Mesothelial cell of epicardium (in vitro differentiated cells): ENCODE results near the gene ATF1. TPM values are rescaled to one million over a fixed set of nuclear protein-coding genes. Genes with fewer than 3 reads are reported as not detected.

ENCODE experiments used
- DNase-seq, 2 experiments: peaks; one replicate each; pipeline ENCODE4 v3.0.0; 2021; ENCODE audit warnings: low spot score in 2 of 2; ENCODE audit not compliant: unreplicated experiment in 2 of 2
- H3K27ac Mint-ChIP-seq: 2 replicates; pipeline ENCODE4 v1.8.0; 2021; ENCODE audit warnings: mixed read lengths
- H3K27me3 Mint-ChIP-seq: 2 replicates; pipeline ENCODE4 v1.8.0; 2021; ENCODE audit warnings: low read depth, mixed read lengths
- H3K36me3 Mint-ChIP-seq: 2 replicates; pipeline ENCODE4 v1.8.0; 2021; ENCODE audit warnings: mixed read lengths
- H3K4me1 Mint-ChIP-seq: 2 replicates; pipeline ENCODE4 v1.8.0; 2021; ENCODE audit warnings: mixed read lengths
- H3K4me3 Mint-ChIP-seq: 2 replicates; pipeline ENCODE4 v1.8.0; 2021; ENCODE audit warnings: mild to moderate bottlenecking, moderate library complexity, mixed read lengths
- H3K9me3 Mint-ChIP-seq: 2 replicates; pipeline ENCODE4 v1.8.0; 2021; ENCODE audit warnings: mixed read lengths
- CTCF ChIP-seq: fragments of 200-600 bp; sonication (generic); IDR thresholded peaks from one replicate; pipeline ENCODE4 v1.5.0; 2021; ENCODE audit warnings: antibody characterized with exemption; ENCODE audit not compliant: unreplicated experiment
- total RNA-seq: library from RNA; stranded (reverse); gene quantifications from 3 replicates; pipeline ENCODE4 v1.2.1, GENCODE V29; 2021

ATF1 gene
- total RNA-seq, 1 donor from 2014 or later = 27.9 TPM

DNA sequence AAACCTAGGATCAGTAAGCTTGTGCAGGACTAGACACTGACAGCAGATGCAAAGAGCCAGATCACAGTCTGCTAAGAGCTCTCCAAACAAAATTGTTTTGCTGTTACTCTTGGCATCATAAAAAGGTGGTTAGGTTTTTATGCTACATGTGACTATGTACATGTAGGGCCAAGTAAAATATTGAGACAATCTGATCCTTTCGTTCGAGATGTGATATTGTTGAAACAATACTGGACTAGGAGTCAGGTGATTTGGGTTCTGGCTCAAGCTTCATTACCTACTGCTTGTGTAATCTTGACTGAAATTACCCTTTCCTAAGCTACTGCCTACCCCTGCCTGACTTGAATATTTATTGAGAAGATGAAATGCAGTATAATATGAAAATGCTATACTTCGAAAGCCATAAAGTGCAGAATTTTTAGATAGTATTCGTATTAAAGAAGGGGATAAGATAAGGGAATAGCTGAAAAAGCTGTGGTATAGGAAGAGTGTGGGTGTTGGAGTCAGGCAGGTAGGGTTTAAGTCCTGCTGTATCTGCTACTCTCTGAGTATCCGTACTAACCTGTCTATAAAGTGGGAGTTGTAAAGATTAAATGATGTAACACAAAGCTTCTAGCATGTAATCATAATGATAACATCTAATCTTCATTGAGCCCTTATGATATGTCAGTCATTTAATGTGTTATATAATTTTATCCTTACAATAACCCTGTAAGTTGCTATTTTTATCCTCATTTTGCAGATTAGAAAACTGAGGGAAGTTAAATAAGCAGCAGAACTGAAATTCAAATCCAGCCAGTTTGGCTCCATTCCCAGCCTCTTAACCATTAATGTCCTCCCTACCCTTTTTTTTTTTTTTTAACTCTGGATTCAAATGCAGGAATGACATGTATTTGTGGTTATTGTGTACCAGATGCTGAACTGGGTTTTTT is 38.6 kb upstream of the ATF1 start:
- H3K9me3 Mint-ChIP-seq = no peaks in the 10 kb centered on the region
- DNase-seq = no peak
- no peaks in the 10 kb centered on the region for H3K27me3 Mint-ChIP-seq
- H3K4me1 Mint-ChIP-seq = no peaks in the 10 kb centered on the region
- H3K4me3 Mint-ChIP-seq = no peak overlapping the region
- H3K27ac Mint-ChIP-seq = no peak overlapping the region
- H3K36me3 Mint-ChIP-seq = peaks cover 40% of the 10 kb centered on the region
- no peak for TF ChIP-seq CTCF

GRCh38 chr12:50727466-50727865 is 36.4 kb upstream of the ATF1 start:
- H3K4me3 Mint-ChIP-seq = no peak overlapping the region
- DNase-seq = no peak
- TF ChIP-seq CTCF = no peak
- peaks cover 13% of the 10 kb centered on the region for H3K4me1 Mint-ChIP-seq
- no peaks in the 10 kb centered on the region for H3K9me3 Mint-ChIP-seq
- H3K27me3 Mint-ChIP-seq = no peaks in the 10 kb centered on the region
- H3K27ac Mint-ChIP-seq = no peak overlapping the region
- peaks cover 52% of the 10 kb centered on the region for H3K36me3 Mint-ChIP-seq

DNA sequence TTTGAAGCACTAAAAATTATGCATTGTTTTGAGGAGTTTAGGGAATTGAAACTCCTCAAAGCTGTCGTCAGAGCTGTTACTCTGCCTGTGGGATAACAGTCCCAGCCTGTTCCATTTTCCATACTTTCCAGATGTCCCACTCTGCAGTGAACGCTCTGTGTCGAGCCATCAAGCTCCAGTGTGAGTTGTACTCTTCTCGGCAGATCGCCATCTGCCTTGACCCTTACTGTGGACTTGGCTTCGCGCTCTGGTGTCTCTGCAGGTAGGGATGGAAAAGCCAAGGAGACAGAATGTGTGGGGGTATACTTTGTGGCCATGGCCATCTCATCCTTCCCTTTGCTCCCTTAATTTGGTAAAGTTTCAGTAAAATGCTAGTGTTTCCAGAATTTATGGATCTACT is 35.5 kb upstream of the ATF1 start:
- no peak for TF ChIP-seq CTCF
- Mint-ChIP-seq H3K27me3 (no peaks in the 10 kb centered on the region), H3K9me3 (no peaks in the 10 kb centered on the region), H3K4me1 (peaks cover 13% of the 10 kb centered on the region), H3K27ac (no peak overlapping the region), H3K36me3 (peaks cover 47% of the 10 kb centered on the region), H3K4me3 (no peak overlapping the region)
- no peak for DNase-seq

DNA sequence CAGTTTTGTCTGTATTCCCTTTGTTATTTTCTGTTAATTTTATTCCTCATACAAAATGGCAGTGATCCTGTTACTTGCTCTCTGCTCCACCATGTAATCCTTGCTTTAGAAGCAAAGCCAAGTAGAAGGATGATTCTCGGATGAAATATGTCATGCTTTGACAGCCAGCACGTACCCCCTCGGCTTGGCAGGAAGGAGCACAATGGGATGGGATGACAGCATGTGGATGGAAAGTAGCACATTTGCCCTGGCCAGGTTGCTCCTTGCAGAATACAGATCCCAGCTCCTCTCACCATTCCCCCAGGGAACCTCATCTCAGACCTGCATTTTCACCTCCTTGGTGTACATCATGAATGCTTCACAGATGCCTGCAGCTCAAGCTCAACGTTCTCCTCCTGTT is 35.1 kb upstream of the ATF1 start:
- no peaks in the 10 kb centered on the region for H3K9me3 Mint-ChIP-seq
- DNase-seq = no peak
- no peaks in the 10 kb centered on the region for H3K27me3 Mint-ChIP-seq
- no peak for TF ChIP-seq CTCF
- no peak overlapping the region for H3K27ac Mint-ChIP-seq
- no peak overlapping the region for H3K4me3 Mint-ChIP-seq
- peaks cover 48% of the 10 kb centered on the region for H3K36me3 Mint-ChIP-seq
- H3K4me1 Mint-ChIP-seq = peaks cover 13% of the 10 kb centered on the region

DNA sequence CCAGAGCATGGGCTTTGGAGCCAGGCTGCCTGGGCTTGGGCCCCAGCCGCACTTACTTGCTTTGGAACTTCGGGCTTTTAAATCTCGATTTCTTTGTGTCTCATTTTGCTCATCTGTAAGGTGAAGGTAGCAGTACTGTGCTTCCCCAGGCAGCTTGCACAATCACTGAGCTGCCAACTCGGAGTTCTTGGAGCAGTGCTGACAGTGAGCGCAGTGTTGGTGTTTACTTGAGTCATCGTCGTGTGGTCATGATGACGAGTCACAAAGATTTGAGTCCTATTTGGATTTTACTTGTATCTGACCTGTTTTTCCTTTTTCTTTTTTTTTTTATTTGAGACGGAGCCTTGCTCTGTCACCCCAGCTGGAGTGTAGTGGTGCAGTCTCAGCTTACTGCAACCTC is 31.3 kb upstream of the ATF1 start:
- no peak for TF ChIP-seq CTCF
- Mint-ChIP-seq H3K4me3 (no peak overlapping the region), H3K4me1 (peaks cover 16% of the 10 kb centered on the region), H3K27me3 (no peaks in the 10 kb centered on the region), H3K36me3 (peaks cover 64% of the 10 kb centered on the region), H3K9me3 (no peaks in the 10 kb centered on the region), H3K27ac (no peak overlapping the region)
- DNase-seq = no peak
